BLaER1 treated with 17β-estradiol and CSF1 and Interleukin-3, amounts not matched to agents 10 nM and 100 nM (cell line): ENCODE results near the gene HNF1A.

Experiments
- H3K27ac ChIP-seq, 11 experiments: shearing (Covaris generic); formaldehyde crosslinking; 2 replicates each; pipeline ENCODE4 v1.8.1; 2022
- H3K27me3 ChIP-seq, 11 experiments: shearing (Covaris generic); formaldehyde crosslinking; 2 replicates each; pipeline ENCODE4 v1.8.1; 2022
- H3K36me3 ChIP-seq, 11 experiments: shearing (Covaris generic); formaldehyde crosslinking; 2 replicates each; pipeline ENCODE4 v1.8.1; 2022
- H3K4me1 ChIP-seq, 10 experiments: shearing (Covaris generic); formaldehyde crosslinking; 2 replicates each; pipeline ENCODE4 v1.8.1; 2022
- H3K4me2 ChIP-seq, 11 experiments: shearing (Covaris generic); formaldehyde crosslinking; 2 replicates each; pipeline ENCODE4 v1.8.1; 2022
- H3K4me3 ChIP-seq, 10 experiments: shearing (Covaris generic); formaldehyde crosslinking; 2 replicates each; pipeline ENCODE4 v1.8.1; 2022
- H3K9ac ChIP-seq, 11 experiments: shearing (Covaris generic); formaldehyde crosslinking; 2 replicates each; pipeline ENCODE4 v1.8.1; 2022
- H3K9me3 ChIP-seq, 11 experiments: shearing (Covaris generic); formaldehyde crosslinking; replicated peaks in 1 of 11; 2 replicates each; pipeline ENCODE4 v1.8.1; 2022
- H4K20me1 ChIP-seq, 11 experiments: shearing (Covaris generic); formaldehyde crosslinking; 2 replicates each; pipeline ENCODE4 v1.8.1; 2022
- Cebpa-rat ChIP-seq, 11 experiments: shearing (Covaris generic); IDR thresholded peaks; 2 replicates each; pipeline ENCODE4 v1.8.1; 2022

HNF1A gene

DNA sequence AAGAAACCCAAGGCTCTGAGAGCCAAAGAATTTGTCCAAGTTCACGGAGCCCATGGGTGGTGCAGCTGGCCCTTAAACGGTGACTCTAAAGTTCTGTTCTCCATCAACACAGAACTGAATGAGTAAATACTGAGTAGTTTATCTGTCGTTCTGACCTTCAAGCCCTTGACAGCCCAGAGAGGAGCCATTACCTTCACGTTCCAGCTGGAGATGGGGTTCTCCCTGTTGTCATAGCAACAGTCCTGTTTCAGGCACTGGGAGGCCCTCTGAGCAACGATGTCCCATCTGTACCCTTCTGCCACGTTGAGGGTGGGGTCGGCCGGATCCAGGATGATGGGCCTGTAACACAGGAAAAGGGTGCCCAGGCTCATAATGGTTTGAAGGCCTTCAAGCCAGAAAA is 45.5 kb downstream of the HNF1A start:
- Histone ChIP-seq H3K4me2 (peak overlapping the region in 1 of 11 experiments; percentile 30; a peak in 1 of 22 replicates), H4K20me1 (no peaks in the 10 kb centered on the region), H3K9ac (no peak overlapping the region), H3K4me3 (no peak overlapping the region), H3K9me3 (peaks cover 0 to 19% (median 0%) of the 10 kb centered on the region in 11 experiments; a peak in 5 of 22 replicates), H3K36me3 (no peaks in the 10 kb centered on the region), H3K27me3 (no peaks in the 10 kb centered on the region), H3K27ac (peak overlapping the region in 4 of 11 experiments; percentile 23 to 49 (median 32); a peak in 3 of 22 replicates), H3K4me1 (peaks cover 0 to 44% (median 19%) of the 10 kb centered on the region in 10 experiments; a peak in 15 of 20 replicates)
- TF ChIP-seq Cebpa-rat (IDR thresholded peaks at IDR 0.05): no peak

DNA sequence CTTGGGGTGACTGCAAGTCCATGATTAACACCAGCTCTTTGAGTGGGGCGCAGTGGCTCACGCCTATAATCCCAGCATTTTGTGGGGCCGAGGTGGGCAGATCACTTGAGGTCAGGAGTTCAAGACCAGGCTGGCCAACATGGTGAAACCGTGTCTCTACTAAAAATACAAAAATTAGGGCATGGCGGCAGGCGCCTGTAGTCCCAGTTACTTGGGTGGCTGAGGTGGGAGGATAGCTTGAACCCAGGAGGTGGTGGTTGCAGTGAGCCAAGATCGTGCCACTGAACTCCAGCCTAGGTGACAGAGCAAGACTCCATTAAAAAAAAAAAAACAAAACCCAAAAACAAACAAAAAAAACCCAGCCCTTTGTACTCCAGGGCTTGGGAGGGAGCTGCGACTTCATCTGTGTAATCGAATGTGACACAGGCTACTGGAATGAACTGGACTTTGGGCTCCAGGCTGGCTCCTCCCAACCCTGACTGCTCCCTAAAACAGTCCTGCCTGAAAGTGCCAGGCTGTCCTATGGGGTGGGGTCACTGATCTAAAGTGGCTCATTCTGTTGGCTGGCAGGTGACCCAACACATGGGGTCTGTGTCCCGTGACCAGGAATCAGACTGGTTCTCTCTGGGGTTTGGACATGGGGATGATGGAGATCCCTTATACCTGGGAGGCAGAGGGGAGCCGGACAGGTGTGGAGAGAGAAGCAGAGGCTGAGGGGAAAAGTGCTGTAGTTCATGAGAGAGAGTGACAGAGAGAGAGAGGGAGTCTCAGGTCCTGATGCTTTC is 47.3 kb downstream of the HNF1A start:
- H3K9ac ChIP-seq: no peak overlapping the region
- peak overlapping the region in 6 of 11 experiments; percentile 2 to 64 (median 46); a peak in 5 of 22 replicates for H3K4me2 ChIP-seq
- H3K4me1 ChIP-seq: peaks cover 0 to 44% (median 19%) of the 10 kb centered on the region in 10 experiments; a peak in 15 of 20 replicates

DNA sequence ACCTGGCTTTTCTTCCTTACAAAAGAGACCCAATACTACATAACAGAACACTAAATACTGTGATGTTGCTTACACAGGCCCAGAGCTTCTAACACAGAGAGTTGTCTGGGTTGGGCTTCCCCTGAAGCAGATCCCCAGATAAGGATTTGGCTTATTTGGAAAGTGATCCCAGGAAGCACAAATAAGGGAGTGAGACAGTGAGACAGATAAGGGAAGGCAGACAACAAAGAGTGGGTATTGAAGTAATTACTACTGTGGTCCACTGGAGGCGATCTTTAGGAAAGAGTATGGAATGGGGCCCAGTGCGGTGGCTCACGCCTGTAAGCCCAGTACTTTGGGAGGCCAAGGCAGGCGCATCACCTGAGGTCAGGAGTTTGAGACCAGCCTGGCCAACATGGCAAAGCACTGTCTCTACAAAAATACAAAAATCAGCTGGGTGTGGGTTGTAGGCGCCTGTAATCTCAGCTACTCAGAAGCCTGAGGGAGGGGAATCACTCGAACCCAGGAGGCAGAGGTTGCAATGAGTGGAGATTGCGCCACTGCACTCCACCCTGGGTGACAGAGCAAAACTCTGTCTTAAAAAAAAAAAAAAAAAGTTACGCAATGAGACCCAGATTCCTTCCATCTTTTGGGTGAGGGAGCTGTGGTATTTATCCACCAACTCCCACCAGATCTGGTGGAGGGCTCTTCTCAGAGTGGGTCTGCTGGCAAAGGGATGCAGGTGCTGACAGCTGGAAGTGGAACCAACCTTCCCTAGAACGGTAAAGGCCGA is 48.1 kb downstream of the HNF1A start:
- Histone ChIP-seq H3K4me2 (peak overlapping the region in 6 of 11 experiments; percentile 15 to 64 (median 46); a peak in 11 of 22 replicates), H4K20me1 (no peaks in the 10 kb centered on the region), H3K9ac (no peak overlapping the region)

More for the DNA sequence above, 47.3 kb downstream of the HNF1A start:
- Histone ChIP-seq H3K27ac (peak overlapping the region in 7 of 11 experiments; percentile 12 to 55 (median 40); a peak in 11 of 22 replicates), H3K27me3 (no peaks in the 10 kb centered on the region), H4K20me1 (no peaks in the 10 kb centered on the region), H3K36me3 (no peaks in the 10 kb centered on the region), H3K9me3 (peaks cover 0 to 19% (median 0%) of the 10 kb centered on the region in 11 experiments; a peak in 5 of 22 replicates), H3K4me3 (no peak overlapping the region)
- no peak for TF ChIP-seq Cebpa-rat (IDR thresholded peaks at IDR 0.05)

DNA sequence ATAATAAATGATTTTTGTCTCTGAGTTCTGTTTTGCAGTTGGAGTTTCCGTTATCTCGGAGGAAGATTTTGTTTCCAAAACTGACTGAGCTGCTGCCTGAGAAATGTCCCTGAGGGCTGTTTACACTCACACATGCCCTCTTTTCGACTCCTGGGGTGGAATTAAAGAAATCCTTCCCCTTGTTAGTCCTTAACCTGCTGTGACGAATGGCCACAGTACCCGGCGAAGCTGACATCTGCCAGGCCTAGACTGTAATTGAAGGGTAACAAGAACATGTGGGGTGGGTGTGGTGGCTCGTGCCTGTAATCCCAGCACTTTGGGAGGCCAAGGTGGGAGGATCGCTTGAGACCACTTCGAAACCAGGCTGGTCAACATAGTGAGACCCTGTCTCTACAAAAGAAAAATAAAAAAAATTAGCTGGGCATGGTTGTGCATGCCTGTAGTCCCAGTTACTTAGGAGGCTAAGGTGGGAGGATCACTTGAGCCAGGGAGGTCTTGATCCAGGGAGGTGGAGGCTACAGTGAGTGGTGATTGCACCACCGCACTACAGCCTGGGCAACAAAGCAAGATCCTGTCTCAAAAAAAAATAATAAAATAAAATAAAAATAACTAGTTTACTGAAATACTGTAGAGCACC is 52.4 kb downstream of the HNF1A start:
- Histone ChIP-seq H3K36me3 (no peaks in the 10 kb centered on the region), H3K4me3 (no peak overlapping the region), H3K27ac (no peak overlapping the region), H3K4me1 (peaks cover 2 to 59% (median 29%) of the 10 kb centered on the region in 10 experiments; a peak in 16 of 20 replicates), H3K9ac (no peak overlapping the region), H3K27me3 (no peaks in the 10 kb centered on the region), H3K4me2 (no peak overlapping the region), H4K20me1 (no peaks in the 10 kb centered on the region), H3K9me3 (peaks cover 0 to 16% (median 0%) of the 10 kb centered on the region in 11 experiments; a peak in 3 of 22 replicates)
- TF ChIP-seq Cebpa-rat (IDR thresholded peaks at IDR 0.05): no peak

More for the DNA sequence above, 48.1 kb downstream of the HNF1A start:
- Histone ChIP-seq H3K4me3 (no peak overlapping the region), H3K27me3 (no peaks in the 10 kb centered on the region), H3K27ac (peak overlapping the region in 5 of 11 experiments; percentile 5 to 53 (median 41); a peak in 10 of 22 replicates), H3K36me3 (no peaks in the 10 kb centered on the region), H3K4me1 (peaks cover 0 to 44% (median 19%) of the 10 kb centered on the region in 10 experiments; a peak in 15 of 20 replicates), H3K9me3 (peaks cover 0 to 19% (median 0%) of the 10 kb centered on the region in 11 experiments; a peak in 5 of 22 replicates)
- TF ChIP-seq Cebpa-rat (IDR thresholded peaks at IDR 0.05): peak in 10 of 11 experiments; percentile 40 to 91 (median 82); a peak in 16 of 22 replicates

DNA sequence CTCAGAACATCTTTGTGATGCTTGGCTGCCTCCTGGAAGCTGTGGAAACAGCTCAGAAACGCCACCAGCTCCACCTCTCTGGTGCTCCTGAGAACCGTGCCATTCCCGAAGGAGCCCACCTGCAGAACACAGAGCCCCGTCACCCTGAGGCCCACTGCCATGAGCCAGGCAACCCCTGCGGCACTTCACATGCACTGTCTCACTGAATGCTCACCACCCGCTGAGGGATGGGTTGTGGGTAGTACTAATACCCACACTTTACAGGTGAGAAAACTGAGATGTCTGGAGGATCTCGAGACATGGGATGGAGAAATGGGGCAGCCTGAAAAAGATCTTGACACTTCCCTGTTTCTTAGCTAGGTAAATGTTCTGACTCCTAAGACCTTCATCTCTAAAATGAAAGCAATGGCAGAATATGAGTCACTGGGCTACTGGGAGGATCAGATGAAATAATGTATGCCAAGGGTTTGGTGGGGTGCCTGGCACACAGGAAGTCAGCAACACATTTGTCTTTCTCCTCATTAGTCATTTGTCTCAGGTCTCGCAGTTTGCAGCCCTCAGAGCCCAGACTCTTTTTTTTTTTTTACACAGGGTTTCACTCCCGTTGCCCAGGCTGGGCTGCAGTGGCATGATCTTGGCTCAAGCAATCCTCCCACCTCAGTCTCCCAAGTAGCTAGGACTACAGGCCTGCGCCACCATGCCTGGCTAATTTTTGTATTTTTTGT is 55.4 kb downstream of the HNF1A start:
- Histone ChIP-seq H3K27ac (peak overlapping the region in 3 of 11 experiments; percentile 23 to 53 (median 47); a peak in 4 of 22 replicates), H3K9me3 (no peaks in the 10 kb centered on the region), H3K4me1 (peaks cover 21 to 59% (median 43%) of the 10 kb centered on the region in 10 experiments), H4K20me1 (no peaks in the 10 kb centered on the region), H3K4me2 (peak overlapping the region in 9 of 11 experiments; percentile 11 to 78 (median 56); a peak in 14 of 22 replicates), H3K9ac (peak overlapping the region in 2 of 11 experiments; percentile 22 to 37; a peak in 2 of 22 replicates), H3K27me3 (no peaks in the 10 kb centered on the region; a peak in 1 of 22 replicates), H3K36me3 (no peaks in the 10 kb centered on the region), H3K4me3 (no peak overlapping the region)
- TF ChIP-seq Cebpa-rat (IDR thresholded peaks at IDR 0.05): no peak

DNA sequence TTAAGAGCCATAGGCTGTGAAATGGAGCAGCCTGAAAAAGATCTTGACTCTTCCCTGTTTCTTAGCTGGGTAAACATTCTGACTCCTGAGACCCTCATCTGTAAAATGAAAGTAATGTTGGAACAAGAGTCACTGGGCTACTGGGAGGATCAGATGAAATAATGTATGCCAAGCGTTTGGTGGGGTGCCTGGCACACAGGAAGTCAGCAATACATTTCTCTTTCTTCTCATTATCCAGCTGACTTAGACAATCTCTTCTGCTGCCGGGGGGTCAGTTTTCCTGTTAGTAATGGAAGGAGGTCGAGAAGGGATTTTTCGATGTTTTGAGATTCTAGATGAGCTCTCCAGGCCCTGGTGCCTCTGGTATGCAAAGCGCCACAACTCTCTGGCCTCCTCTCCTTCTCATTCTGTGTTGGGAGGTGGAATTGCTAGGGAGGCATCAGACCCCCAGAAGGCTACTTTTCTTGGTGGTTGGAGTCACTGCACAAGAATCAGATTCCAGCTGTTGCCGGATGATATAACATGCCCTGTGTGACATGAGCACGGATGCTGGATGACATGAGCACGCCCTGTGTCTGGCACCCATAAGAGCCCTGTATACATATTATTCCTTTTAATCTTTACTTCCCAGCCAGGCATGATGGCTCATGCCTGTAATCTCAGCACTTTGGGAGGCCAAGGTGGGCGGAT is 56.4 kb downstream of the HNF1A start:
- TF ChIP-seq Cebpa-rat (IDR thresholded peaks at IDR 0.05): no peak
- Histone ChIP-seq H3K27ac (peak overlapping the region in 3 of 11 experiments; percentile 23 to 53 (median 47); a peak in 4 of 22 replicates), H3K9me3 (no peaks in the 10 kb centered on the region), H3K27me3 (no peaks in the 10 kb centered on the region; a peak in 1 of 22 replicates), H3K4me2 (peak overlapping the region in 8 of 11 experiments; percentile 11 to 78 (median 57); a peak in 11 of 22 replicates), H3K36me3 (no peaks in the 10 kb centered on the region), H3K9ac (peak overlapping the region in 2 of 11 experiments; percentile 22 to 37; a peak in 2 of 22 replicates), H4K20me1 (no peaks in the 10 kb centered on the region), H3K4me1 (peaks cover 27 to 69% (median 50%) of the 10 kb centered on the region in 10 experiments), H3K4me3 (no peak overlapping the region)

DNA sequence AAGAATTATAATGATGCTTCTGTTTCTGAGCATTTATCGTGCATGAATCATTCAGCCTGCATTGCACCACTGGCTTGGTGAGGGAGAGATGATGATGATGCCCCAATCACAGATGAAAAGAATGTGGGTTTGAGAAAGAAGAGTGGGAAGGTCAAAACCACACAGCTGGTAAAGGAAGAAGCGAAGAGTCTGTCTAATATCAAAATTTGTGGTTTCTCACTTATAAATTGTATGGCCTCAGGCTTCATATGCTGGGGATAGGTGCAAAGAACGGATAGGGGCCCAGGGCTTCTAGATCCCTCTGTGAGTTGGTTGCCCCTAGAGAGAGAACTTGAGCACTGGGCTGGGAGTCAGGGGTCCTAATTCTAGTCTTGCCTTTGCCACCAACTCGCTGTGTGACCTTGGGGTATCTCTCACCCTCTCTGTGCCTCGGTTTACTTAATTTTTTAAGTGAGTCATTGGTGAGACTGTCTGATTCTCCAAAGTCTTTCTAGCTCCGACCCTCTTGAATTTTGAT is 58.5 kb downstream of the HNF1A start:
- H3K36me3 ChIP-seq: no peaks in the 10 kb centered on the region
- no peaks in the 10 kb centered on the region; a peak in 1 of 22 replicates for H3K27me3 ChIP-seq
- peak in 3 of 11 experiments; percentile 14 to 21 (median 20); a peak in 3 of 22 replicates for TF ChIP-seq Cebpa-rat (IDR thresholded peaks at IDR 0.05)
- no peak overlapping the region for H3K9ac ChIP-seq
- H3K9me3 ChIP-seq: no peaks in the 10 kb centered on the region
- H4K20me1 ChIP-seq: no peaks in the 10 kb centered on the region
- peak overlapping the region in 1 of 11 experiments; percentile 27; a peak in 3 of 22 replicates for H3K27ac ChIP-seq
- peaks cover 27 to 69% (median 50%) of the 10 kb centered on the region in 10 experiments for H3K4me1 ChIP-seq
- H3K4me2 ChIP-seq: peak overlapping the region; percentile 27 to 77 (median 51)
- H3K4me3 ChIP-seq: no peak overlapping the region
